Measurements from ENCODE around the gene SEMG1. TPM values are rescaled to one million over a fixed set of nuclear protein-coding genes. Genes with fewer than 3 reads are reported as not detected.

The SEMG1 gene
- total RNA-seq, 6 donors from 2014 or later, result not detected

GRCh38 chr20:45254383-45255262 is 47.8 kb downstream of the SEMG1 start, which contains the start of gene SLPI:
SLPI (minus strand) TSS chr20:45254564; CDS start chr20:45254543, 21 bp downstream.
- Histone ChIP-seq H3K4me3 (peak within 1 kb of the TSS; percentile 16 to 55 (median 46)), H3K4me1 (peaks cover 20 to 52% (median 29%) of the 10 kb centered on the region in 4 donors), H3K9me3 (no peaks in the 10 kb centered on the region), H3K27me3 (no peaks in the 10 kb centered on the region), H3K36me3 (no peaks in the 10 kb centered on the region), H3K27ac (peak within 1 kb of the TSS; percentile 74 to 83 (median 83))
- TF ChIP-seq CTCF (IDR thresholded peaks at IDR 0.05) (no peak), POLR2A (IDR thresholded peaks at IDR 0.05) (peak in 3 of 4 donors; percentile 46 to 93 (median 80)), EP300 (IDR thresholded peaks at IDR 0.05) (peak in 1 of 4 donors; percentile 56), POLR2AphosphoS5 (IDR thresholded peaks at IDR 0.05) (peak; percentile 28 to 89)
- 10 to 16% methylated on average over 7 of the region's 7 CpGs for WGBS, 2 donors
- DNase-seq (peak in 1 of 2 donors; percentile 79), ATAC-seq (ENCODE audit: low FRiP score in 2 of 2) (peak; percentile 85 to 90)

DNA sequence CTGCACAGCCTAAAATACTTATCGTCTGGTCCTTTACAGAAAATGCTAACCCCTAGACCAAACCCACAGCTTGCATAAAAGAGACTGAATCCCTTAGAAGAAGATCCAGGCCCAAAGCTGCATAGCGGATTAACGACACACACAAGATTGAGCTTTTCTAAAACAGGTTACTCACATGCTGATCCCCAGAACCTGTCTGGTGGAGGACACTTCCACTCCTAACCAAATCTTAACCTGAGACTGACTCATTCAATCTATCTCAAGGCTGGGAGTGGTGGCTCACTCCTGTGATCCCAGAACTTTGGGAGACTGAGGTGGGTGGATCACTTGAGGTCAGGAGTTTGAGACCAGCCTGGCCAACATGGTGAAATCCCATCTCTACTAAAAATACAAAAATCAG is 50.3 kb downstream of the SEMG1 start:
- Histone ChIP-seq H3K9me3 (no peaks in the 10 kb centered on the region), H3K27me3 (no peaks in the 10 kb centered on the region), H3K27ac (no peak overlapping the region), H3K36me3 (no peaks in the 10 kb centered on the region), H3K4me1 (peaks cover 20 to 40% (median 26%) of the 10 kb centered on the region in 4 donors), H3K4me3 (no peak overlapping the region)
- DNase-seq, result no peak
- TF ChIP-seq CTCF (IDR thresholded peaks at IDR 0.05), result no peak
- TF ChIP-seq EP300 (IDR thresholded peaks at IDR 0.05), result no peak
- no peak for TF ChIP-seq POLR2AphosphoS5 (IDR thresholded peaks at IDR 0.05)
- no peak for ATAC-seq (ENCODE audit: low FRiP score in 2 of 2)
- 92 to 94% methylated on average over 3 of the region's 3 CpGs for WGBS, 2 donors

- no peak for TF ChIP-seq CTCF (IDR thresholded peaks at IDR 0.05)
- TF ChIP-seq POLR2A (IDR thresholded peaks at IDR 0.05), result no peak
- TF ChIP-seq POLR2AphosphoS5 (IDR thresholded peaks at IDR 0.05), result no peak
- no peak for TF ChIP-seq EP300 (IDR thresholded peaks at IDR 0.05)
- H3K4me1 ChIP-seq, result peaks cover 17 to 34% (median 25%) of the 10 kb centered on the region in 4 donors
These were observed 50.9 kb downstream of the SEMG1 start for GRCh38 chr20:45257711-45258110.

DNA sequence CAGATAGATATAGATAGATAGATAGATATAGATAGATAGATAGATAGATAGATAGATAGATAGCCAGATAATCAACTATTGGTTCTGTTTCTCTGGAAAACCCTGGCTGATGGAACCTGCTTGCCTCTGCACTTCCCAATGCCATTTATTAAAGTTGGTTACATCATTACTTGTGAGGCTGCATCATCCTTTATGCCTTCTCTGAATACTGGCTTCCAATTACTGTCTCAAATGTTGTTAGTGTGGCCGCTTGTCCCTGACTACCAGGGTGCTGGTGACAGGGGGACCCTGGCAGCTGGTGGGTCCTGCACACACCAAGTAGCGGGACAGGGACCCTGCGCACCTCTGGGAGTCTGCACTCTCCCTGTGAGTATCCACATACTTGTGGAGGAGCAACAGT is 51.4 kb downstream of the SEMG1 start:
- DNase-seq (no peak), ATAC-seq (ENCODE audit: low FRiP score in 2 of 2) (no peak)
- Histone ChIP-seq H3K27ac (no peak overlapping the region), H3K27me3 (no peaks in the 10 kb centered on the region), H3K4me3 (no peak overlapping the region), H3K4me1 (peaks cover 16 to 29% (median 23%) of the 10 kb centered on the region in 4 donors), H3K36me3 (no peaks in the 10 kb centered on the region), H3K9me3 (no peaks in the 10 kb centered on the region)
- WGBS, 2 donors, result 94 to 95% methylated on average over 3 of the region's 3 CpGs
- no peak for TF ChIP-seq EP300 (IDR thresholded peaks at IDR 0.05)

More at GRCh38 chr20:45257711-45258110, 50.9 kb downstream of the SEMG1 start:
- Histone ChIP-seq H3K36me3 (no peaks in the 10 kb centered on the region), H3K27me3 (no peaks in the 10 kb centered on the region), H3K4me3 (no peak overlapping the region), H3K27ac (no peak overlapping the region), H3K9me3 (no peaks in the 10 kb centered on the region)
- WGBS, 2 donors, result 87 to 88% methylated on average over 7 of the region's 7 CpGs
- no peak for ATAC-seq (ENCODE audit: low FRiP score in 2 of 2)
- no peak for DNase-seq

DNA sequence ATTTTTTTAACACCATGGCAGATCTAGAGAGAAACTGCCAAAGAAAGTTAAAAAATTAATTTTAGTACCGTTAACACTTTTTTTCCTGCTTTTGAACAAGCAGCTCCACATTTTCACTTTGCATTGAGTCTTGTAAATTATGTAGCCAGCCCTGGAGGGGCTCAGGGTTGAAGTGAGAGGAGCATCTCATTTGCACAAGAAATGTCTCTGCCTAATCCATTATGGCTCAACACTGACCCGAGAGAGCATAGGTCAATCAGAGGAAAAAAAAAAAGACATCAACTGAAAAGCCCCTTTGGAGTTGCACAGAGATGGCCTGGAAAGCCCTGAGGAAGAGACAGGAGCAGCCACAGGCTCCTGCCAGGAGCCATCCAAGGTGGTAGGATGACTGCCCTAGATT is 51.8 kb downstream of the SEMG1 start:
- H3K4me3 ChIP-seq, result no peak overlapping the region
- no peak for DNase-seq
- H3K9me3 ChIP-seq, result no peaks in the 10 kb centered on the region
- H3K27ac ChIP-seq, result no peak overlapping the region
- TF ChIP-seq POLR2A (IDR thresholded peaks at IDR 0.05) (no peak), POLR2AphosphoS5 (IDR thresholded peaks at IDR 0.05) (no peak), CTCF (IDR thresholded peaks at IDR 0.05) (no peak), EP300 (IDR thresholded peaks at IDR 0.05) (no peak)
- H3K36me3 ChIP-seq, result no peaks in the 10 kb centered on the region
- ATAC-seq (ENCODE audit: low FRiP score in 2 of 2), result no peak
- WGBS, 2 donors, result 76 to 82% methylated on average over 2 of the region's 2 CpGs
- peaks cover 16 to 25% (median 21%) of the 10 kb centered on the region in 4 donors for H3K4me1 ChIP-seq
- H3K27me3 ChIP-seq, result no peaks in the 10 kb centered on the region

All from upper lobe of left lung (tissue), 6 donors.